IMR-90 (cell line): ENCODE measurements around the gene ELFN2. TPM values are rescaled to one million over a fixed set of nuclear protein-coding genes. Genes with fewer than 3 reads are reported as not detected.

Source experiments
- ATAC-seq: fragments of 200-7000 bp; cut with Tn5 transposase; 2 replicates; pipeline ENCODE4 v1.9.1; 2020; ENCODE audit warnings: low read depth, mild to moderate bottlenecking, moderate library complexity
- BruUV-seq: library from RNA; stranded (reverse); fragments of 400-500 nt; replicated peaks from 2 replicates; lab custom pipeline; 2021; lab: Mats Ljungman, UMichigan
- CTCF ChIA-PET: fragments of 300-600 bp; formaldehyde crosslinking; extraction: SDS; loops from one replicate; lab custom pipeline; 2021; ENCODE audit warnings: antibody characterized with exemption; lab: Yijun Ruan, JAX
- POLR2A ChIA-PET: fragments of 300-600 bp; sonication (Branson Sonifier 250); formaldehyde crosslinking; loops from one replicate; lab custom pipeline; 2022; ENCODE audit warnings: antibody characterized with exemption; ENCODE audit not compliant: unreplicated experiment; lab: Charles Lee
- DNase-seq: peaks from one replicate; pipeline ENCODE4 v3.0.0; 2013
- H2AFZ ChIP-seq: replicated peaks from 2 replicates; pipeline ENCODE3; 2013; ENCODE audit warnings: low read length, mild to moderate bottlenecking; ENCODE audit not compliant: poor library complexity
- H2AK5ac ChIP-seq: 2 replicates; pipeline ENCODE4 v1.6.1; 2013; ENCODE audit warnings: low read depth, low read length, inconsistent platforms
- H2AK9ac ChIP-seq: replicated peaks from 2 replicates; pipeline ENCODE3; 2013; ENCODE audit warnings: mild to moderate bottlenecking, low read depth, low read length, moderate library complexity; ENCODE audit not compliant: poor library complexity
- H2BK120ac ChIP-seq: 2 replicates; pipeline ENCODE4 v1.6.1; 2013; ENCODE audit warnings: low read depth, low read length, inconsistent platforms
- H2BK15ac ChIP-seq: 3 replicates; pipeline ENCODE4 v1.6.1; 2013; ENCODE audit warnings: low read depth, low read length, inconsistent platforms
- H2BK20ac ChIP-seq: 2 replicates; pipeline ENCODE4 v1.6.1; 2013; ENCODE audit warnings: low read depth, mild to moderate bottlenecking, inconsistent platforms, low read length, moderate library complexity
- H2BK5ac ChIP-seq: 2 replicates; pipeline ENCODE4 v1.6.1; 2013; ENCODE audit warnings: mild to moderate bottlenecking, low read depth, low read length, inconsistent platforms; ENCODE audit not compliant: poor library complexity, severe bottlenecking
- H3K14ac ChIP-seq: replicated peaks from 2 replicates; pipeline ENCODE4 v1.6.1; 2013; ENCODE audit warnings: low read depth, low read length, inconsistent platforms
- H3K18ac ChIP-seq: 2 replicates; pipeline ENCODE4 v1.6.1; 2013; ENCODE audit warnings: low read depth, low read length, control low read depth
- H3K23ac ChIP-seq: 2 replicates; pipeline ENCODE4 v1.6.1; 2013; ENCODE audit warnings: low read depth, low read length, inconsistent platforms
- H3K27ac ChIP-seq: 2 replicates; pipeline ENCODE4 v1.5.1; 2013; ENCODE audit warnings: mild to moderate bottlenecking, control low read depth, low read length; ENCODE audit not compliant: insufficient read depth
- H3K27me3 ChIP-seq: 2 replicates; pipeline ENCODE4 v1.6.1; 2013; ENCODE audit warnings: low read length; ENCODE audit not compliant: control insufficient read depth, insufficient read depth
- H3K36me3 ChIP-seq: 2 replicates; pipeline ENCODE4 v1.6.1; 2013; ENCODE audit warnings: low read length, mixed read lengths; ENCODE audit not compliant: control insufficient read depth, insufficient read depth
- H3K4ac ChIP-seq: 2 replicates; pipeline ENCODE4 v1.6.1; 2013; ENCODE audit warnings: low read depth, low read length, inconsistent platforms
- H3K4me1 ChIP-seq: 2 replicates; pipeline ENCODE4 v1.6.1; 2013; ENCODE audit warnings: low read length, mixed read lengths; ENCODE audit not compliant: control insufficient read depth, insufficient read depth
- H3K4me2 ChIP-seq: 2 replicates; pipeline ENCODE4 v1.6.1; 2013; ENCODE audit warnings: low read depth, mild to moderate bottlenecking, control low read depth, low read length, moderate library complexity
- H3K4me3 ChIP-seq: 2 replicates; pipeline ENCODE4 v1.5.1; 2013; ENCODE audit warnings: low read depth, mild to moderate bottlenecking, control low read depth, low read length, moderate library complexity; ENCODE audit not compliant: insufficient read depth
- H3K56ac ChIP-seq: 2 replicates; pipeline ENCODE4 v1.6.1; 2013; ENCODE audit warnings: low read length, inconsistent platforms; ENCODE audit not compliant: insufficient read depth; ENCODE audit errors: extremely low read depth
- H3K79me1 ChIP-seq, 2 experiments: 2 replicates each; pipeline ENCODE4 v1.6.1; 2013; ENCODE audit warnings: low read length in 2 of 2, inconsistent platforms in 1 of 2, low read depth in 1 of 2
- H3K9ac ChIP-seq: 2 replicates; pipeline ENCODE4 v1.6.1; 2013; ENCODE audit warnings: low read depth, low read length, control low read depth
- H3K9me1 ChIP-seq: 2 replicates; pipeline ENCODE4 v1.6.1; 2013; ENCODE audit warnings: low read length, inconsistent platforms; ENCODE audit not compliant: insufficient read depth
- H3K9me3 ChIP-seq: 2 replicates; pipeline ENCODE4 v1.6.1; 2013; ENCODE audit warnings: low read length; ENCODE audit not compliant: control insufficient read depth, insufficient read depth
- H4K20me1 ChIP-seq: 2 replicates; pipeline ENCODE4 v1.6.1; 2013; ENCODE audit warnings: low read length, inconsistent platforms; ENCODE audit not compliant: insufficient read depth
- H4K5ac ChIP-seq: 2 replicates; pipeline ENCODE4 v1.6.1; 2013; ENCODE audit warnings: mild to moderate bottlenecking, low read depth, low read length, control low read depth
- H4K8ac ChIP-seq, 2 experiments: 2 replicates each; pipeline ENCODE4 v1.6.1; 2013; ENCODE audit warnings: low read depth in 2 of 2, low read length in 2 of 2, control low read depth in 1 of 2, inconsistent platforms in 1 of 2
- H4K91ac ChIP-seq: 2 replicates; pipeline ENCODE4 v1.6.1; 2013; ENCODE audit warnings: low read depth, low read length, inconsistent platforms; ENCODE audit not compliant: insufficient read depth
- BHLHE40 ChIP-seq: fragments of 150-350 bp; IDR thresholded peaks from 2 replicates; pipeline ENCODE4 v1.6.1; 2016; ENCODE audit warnings: mild to moderate bottlenecking, low read depth, low read length
- CEBPB ChIP-seq: IDR thresholded peaks from 2 replicates; pipeline ENCODE4 v1.6.1; 2012; ENCODE audit warnings: low read depth, low read length, improper control_type of control experiment
- CTCF ChIP-seq: conservative IDR thresholded peaks from 2 replicates; pipeline ENCODE4 v1.5.1; 2012; ENCODE audit warnings: mild to moderate bottlenecking, low read depth, low read length, improper control_type of control experiment
- FOS ChIP-seq: fragments of 150-350 bp; IDR thresholded peaks from 2 replicates; pipeline ENCODE4 v1.6.1; 2016; ENCODE audit warnings: low read depth, low read length
- USF2 ChIP-seq: fragments of 150-350 bp; IDR thresholded peaks from 2 replicates; pipeline ENCODE4 v1.6.1; 2017; ENCODE audit warnings: mild to moderate bottlenecking, antibody characterized with exemption, low read length, low read depth
- WGBS, 2 experiments: methylation state at CpG; one replicate each; pipeline versions ENCODE4 v1.1.5 to v1.1.7; 2013; ENCODE audit warnings: missing lambda C conversion rate in 2 of 2; ENCODE audit not compliant: insufficient read length in 1 of 2; ENCODE audit errors: extremely low coverage in 2 of 2; 5-methylcytosine and 5-hydroxymethylcytosine counted together
- dilution Hi-C: fragments of 300-500 bp; cut with HindIII; formaldehyde crosslinking; loops from one replicate; pipeline ENCODE4 v1.14.3; 2018; ENCODE audit warnings: low sequenced_read_pairs; ENCODE audit not compliant: unreplicated experiment
- in situ Hi-C: fragments of 300-500 bp; cut with MboI; formaldehyde crosslinking; loops from 3 replicates; pipeline ENCODE4 v1.14.3; 2019; ENCODE audit warnings: low sequenced_read_pairs, inconsistent platforms, mixed read lengths
- intact Hi-C: fragments of 100-400 bp; cut with micrococcal nuclease; formaldehyde crosslinking; loops from 2 replicates; pipeline ENCODE4 v1.10.0; 2022
- polyA plus RNA-seq, 3 experiments: library from polyadenylated mRNA; depleted of rRNA; stranded (reverse); fragments of >200 nt; gene quantifications; 2 replicates each; pipeline ENCODE4 v1.2.3, GENCODE V29; 2012; ENCODE audit warnings: low replicate concordance in 1 of 3
- total RNA-seq: library from RNA; depleted of rRNA; stranded (reverse); fragments of >200 nt; gene quantifications from 2 replicates; pipeline ENCODE4 v1.2.3, GENCODE V29; 2012

ELFN2 gene
- total and polyA plus RNA-seq, 2 of the 4 experiments (the other 2 are of a cell fraction) = 0.72 to 5.0 TPM

- BruUV-seq = no TSS peak
- intact Hi-C loops (no loop called here), in situ Hi-C loops (no loop called here), dilution Hi-C loops (no loop called here)
- Histone ChIP-seq H3K14ac (no peak overlapping the region), H4K5ac (no peak overlapping the region), H3K4me1 (peaks cover 15% of the 10 kb centered on the region), H3K27me3 (peaks cover 27% of the 10 kb centered on the region), H2AFZ (no peak overlapping the region), H2AK9ac (peak overlapping the region; percentile 53), H4K91ac (no peak overlapping the region), H4K20me1 (peaks cover 20% of the 10 kb centered on the region), H2BK20ac (no peak overlapping the region), H3K27ac (no peak overlapping the region), H3K9me3 (no peaks in the 10 kb centered on the region), H2BK15ac (no peak overlapping the region), H3K36me3 (peaks cover 4% of the 10 kb centered on the region; the same call in 1 of the 2 replicates), H3K9me1 (no peaks in the 10 kb centered on the region), H3K79me1 (no peaks in the 10 kb centered on the region), H3K56ac (no peak overlapping the region), H2BK5ac (no peak overlapping the region), H3K4me2 (no peak overlapping the region), H4K8ac (no peak overlapping the region), H2BK120ac (no peak overlapping the region), H2AK5ac (peak overlapping the region; percentile 24; the same call in 1 of the 2 replicates), H3K4me3 (no peak overlapping the region), H3K4ac (no peak overlapping the region), H3K18ac (no peak overlapping the region), H3K23ac (no peak overlapping the region), H3K9ac (no peak overlapping the region)
- ChIA-PET POLR2A (no interaction called here), CTCF (interaction anchor here (0.6 kb wide), 1 partner anchor 497 kb away, joined by 4 read pairs; no protein-coding TSS in a partner anchor)
- DNase-seq (no peak), ATAC-seq (no peak)
- 54% methylated on average over 2 of the region's 10 CpGs; no CpG with 5 or more reads in 1 of the 2 experiments for WGBS, 2 experiments
- TF ChIP-seq CTCF (no peak), FOS (no peak), USF2 (no peak), BHLHE40 (no peak), CEBPB (no peak)
Measured at GRCh38 chr22:37379722-37380121, 47.6 kb downstream of the ELFN2 start.
